GM12891 (cell line): Measurements from ENCODE around the gene BCAN.

ENCODE experiments used
- PAX5 ChIP-seq: IDR thresholded peaks from 2 replicates; pipeline ENCODE4 v1.6.1; 2011; ENCODE audit warnings: low read length, moderate library complexity, mild to moderate bottlenecking; ENCODE audit not compliant: insufficient read depth, severe bottlenecking
- POLR2A ChIP-seq: IDR thresholded peaks from 2 replicates; pipeline ENCODE4 v1.6.1; 2011; ENCODE audit warnings: low read depth, low read length, control low read depth
- POLR2AphosphoS5 ChIP-seq: IDR thresholded peaks from 2 replicates; pipeline ENCODE4 v1.6.1; 2011; ENCODE audit warnings: low read depth, low read length, control low read depth
- TAF1 ChIP-seq: IDR thresholded peaks from 2 replicates; pipeline ENCODE4 v1.6.1; 2011; ENCODE audit warnings: low read depth, low read length, control low read depth

GRCh38 chr1:156652131-156652991, 10.4 kb downstream of the BCAN start:
- no peak for TF ChIP-seq POLR2AphosphoS5
- no peak for TF ChIP-seq POLR2A
- no peak for TF ChIP-seq PAX5
- TF ChIP-seq TAF1, result no peak
